ENCODE data around the gene COL6A1. TPM values are rescaled to one million over a fixed set of nuclear protein-coding genes. Genes with fewer than 3 reads are reported as not detected.

The COL6A1 gene
- total and polyA plus RNA-seq, 2 of the 4 experiments (the other 2 are of a cell fraction), result 173 to 1,578 TPM

DNA sequence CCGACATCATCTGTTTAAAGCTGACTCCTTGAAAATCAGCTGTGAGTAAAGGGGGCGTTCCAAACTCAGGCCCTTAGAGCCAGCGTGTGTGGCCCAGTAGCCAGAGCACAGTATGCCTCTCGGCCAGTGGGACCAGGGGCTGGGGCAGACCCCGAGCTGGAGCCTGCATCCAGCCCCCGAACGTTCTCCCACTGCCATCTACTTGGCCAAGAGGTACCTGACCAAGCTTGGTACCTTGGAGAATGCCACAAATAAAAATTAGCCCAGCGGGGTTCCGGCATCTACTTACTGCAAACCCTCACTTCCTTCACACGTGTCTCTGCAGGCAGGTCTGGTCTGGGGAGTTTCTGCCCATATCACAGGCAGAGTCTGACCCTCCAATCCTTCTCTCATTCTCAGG, 59.6 kb downstream of the COL6A1 start:
- peaks cover 0 to 10% of the 10 kb centered on the region in 2 experiments; a peak in 1 of 4 replicates for H3K79me1 ChIP-seq (ENCODE audit: low read depth in 1 of 2, low read length in 2 of 2)
- peak overlapping the region; percentile 71 for H4K91ac ChIP-seq (ENCODE audit: insufficient read depth, low read depth, low read length)
- no peak overlapping the region for H3K56ac ChIP-seq (ENCODE audit: extremely low read depth, insufficient read depth, low read length)
- H2BK5ac ChIP-seq (ENCODE audit: low read depth, low read length, poor library complexity, severe bottlenecking), result no peak overlapping the region
- no peak overlapping the region for H2AK9ac ChIP-seq (replicated peaks; ENCODE audit: low read depth, low read length, poor library complexity)
- peak overlapping the region; percentile 97 for H2BK15ac ChIP-seq (ENCODE audit: low read depth, low read length)
- in situ Hi-C loops (cut with MboI; ENCODE audit: low sequenced_read_pairs), result no loop called here
- no TSS peak for BruUV-seq (replicated peaks)
- peak overlapping the region; percentile 64 for H3K4ac ChIP-seq (ENCODE audit: low read depth, low read length)
- intact Hi-C loops (cut with micrococcal nuclease), result no loop called here
- TF ChIP-seq RCOR1 (IDR thresholded peaks at IDR 0.05; ENCODE audit: insufficient replicate concordance, low read length) (no peak), CHD1 (IDR thresholded peaks at IDR 0.05; ENCODE audit: low read depth, low read length) (no peak), RAD21 (IDR thresholded peaks at IDR 0.05; ENCODE audit: low read length) (no peak), MAFK (IDR thresholded peaks at IDR 0.05; ENCODE audit: low read depth, low read length) (no peak), SMC3 (IDR thresholded peaks at IDR 0.05; ENCODE audit: low read depth, low read length) (no peak), BHLHE40 (IDR thresholded peaks at IDR 0.05; ENCODE audit: low read depth, low read length) (no peak), MXI1 (IDR thresholded peaks at IDR 0.05; ENCODE audit: borderline replicate concordance, low read depth, low read length) (no peak), POLR2A (IDR thresholded peaks at IDR 0.05; ENCODE audit: low read depth, low read length) (no peak), NFE2L2 (IDR thresholded peaks at IDR 0.05; ENCODE audit: low read depth, low read length) (no peak), CEBPB (IDR thresholded peaks at IDR 0.05; ENCODE audit: low read depth, low read length) (no peak), RFX5 (IDR thresholded peaks at IDR 0.05; ENCODE audit: low read depth, low read length) (no peak), MAZ (IDR thresholded peaks at IDR 0.05; ENCODE audit: borderline replicate concordance, low read depth, low read length) (no peak), FOS (IDR thresholded peaks at IDR 0.05; ENCODE audit: low read depth, low read length) (no peak)
- TF ChIP-seq, protein P1, sequence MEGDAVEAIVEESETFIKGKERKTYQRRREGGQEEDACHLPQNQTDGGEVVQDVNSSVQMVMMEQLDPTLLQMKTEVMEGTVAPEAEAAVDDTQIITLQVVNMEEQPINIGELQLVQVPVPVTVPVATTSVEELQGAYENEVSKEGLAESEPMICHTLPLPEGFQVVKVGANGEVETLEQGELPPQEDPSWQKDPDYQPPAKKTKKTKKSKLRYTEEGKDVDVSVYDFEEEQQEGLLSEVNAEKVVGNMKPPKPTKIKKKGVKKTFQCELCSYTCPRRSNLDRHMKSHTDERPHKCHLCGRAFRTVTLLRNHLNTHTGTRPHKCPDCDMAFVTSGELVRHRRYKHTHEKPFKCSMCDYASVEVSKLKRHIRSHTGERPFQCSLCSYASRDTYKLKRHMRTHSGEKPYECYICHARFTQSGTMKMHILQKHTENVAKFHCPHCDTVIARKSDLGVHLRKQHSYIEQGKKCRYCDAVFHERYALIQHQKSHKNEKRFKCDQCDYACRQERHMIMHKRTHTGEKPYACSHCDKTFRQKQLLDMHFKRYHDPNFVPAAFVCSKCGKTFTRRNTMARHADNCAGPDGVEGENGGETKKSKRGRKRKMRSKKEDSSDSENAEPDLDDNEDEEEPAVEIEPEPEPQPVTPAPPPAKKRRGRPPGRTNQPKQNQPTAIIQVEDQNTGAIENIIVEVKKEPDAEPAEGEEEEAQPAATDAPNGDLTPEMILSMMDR (conservative IDR thresholded peaks at IDR 0.05; ENCODE audit: low read depth, low read length), result no peak
- TF ChIP-seq, protein P2, sequence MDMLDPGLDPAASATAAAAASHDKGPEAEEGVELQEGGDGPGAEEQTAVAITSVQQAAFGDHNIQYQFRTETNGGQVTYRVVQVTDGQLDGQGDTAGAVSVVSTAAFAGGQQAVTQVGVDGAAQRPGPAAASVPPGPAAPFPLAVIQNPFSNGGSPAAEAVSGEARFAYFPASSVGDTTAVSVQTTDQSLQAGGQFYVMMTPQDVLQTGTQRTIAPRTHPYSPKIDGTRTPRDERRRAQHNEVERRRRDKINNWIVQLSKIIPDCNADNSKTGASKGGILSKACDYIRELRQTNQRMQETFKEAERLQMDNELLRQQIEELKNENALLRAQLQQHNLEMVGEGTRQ (IDR thresholded peaks at IDR 0.05; ENCODE audit: low read depth, low read length), result no peak
- TF ChIP-seq, protein P3, sequence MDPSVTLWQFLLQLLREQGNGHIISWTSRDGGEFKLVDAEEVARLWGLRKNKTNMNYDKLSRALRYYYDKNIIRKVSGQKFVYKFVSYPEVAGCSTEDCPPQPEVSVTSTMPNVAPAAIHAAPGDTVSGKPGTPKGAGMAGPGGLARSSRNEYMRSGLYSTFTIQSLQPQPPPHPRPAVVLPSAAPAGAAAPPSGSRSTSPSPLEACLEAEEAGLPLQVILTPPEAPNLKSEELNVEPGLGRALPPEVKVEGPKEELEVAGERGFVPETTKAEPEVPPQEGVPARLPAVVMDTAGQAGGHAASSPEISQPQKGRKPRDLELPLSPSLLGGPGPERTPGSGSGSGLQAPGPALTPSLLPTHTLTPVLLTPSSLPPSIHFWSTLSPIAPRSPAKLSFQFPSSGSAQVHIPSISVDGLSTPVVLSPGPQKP (IDR thresholded peaks at IDR 0.05; ENCODE audit: borderline replicate concordance, low read depth, low read length), result no peak
- no peaks in the 10 kb centered on the region for H3K9me3 ChIP-seq (ENCODE audit: control insufficient read depth, insufficient read depth, low read length)
- H4K8ac ChIP-seq (ENCODE audit: low read depth in 2 of 2, low read length in 2 of 2), result peak overlapping the region in 1 of 2 experiments; percentile 58; a peak in 1 of 4 replicates
- peak overlapping the region; percentile 98 for H2AK5ac ChIP-seq (ENCODE audit: low read depth, low read length)
- ChIA-PET POLR2A (ENCODE audit: unreplicated experiment) (no interaction called here), CTCF (no interaction called here)
- no peaks in the 10 kb centered on the region for H4K20me1 ChIP-seq (ENCODE audit: insufficient read depth, low read length)
- H3K9ac ChIP-seq (ENCODE audit: low read depth, low read length), result no peak overlapping the region
- dilution Hi-C loops (cut with HindIII; ENCODE audit: low sequenced_read_pairs, unreplicated experiment), result no loop called here
- no peak overlapping the region for H3K4me2 ChIP-seq (ENCODE audit: low read depth, low read length)
- WGBS, 2 experiments (ENCODE audit: extremely low coverage in 2 of 2, insufficient read length in 1 of 2), result 67% methylated on average over 1 of the region's 10 CpGs; no CpG with 5 or more reads in 1 of the 2 experiments
- H2AFZ ChIP-seq (replicated peaks; ENCODE audit: low read length, poor library complexity), result no peak overlapping the region
- no peak overlapping the region for H3K23ac ChIP-seq (ENCODE audit: low read depth, low read length)
- no peak for ATAC-seq (ENCODE audit: low read depth)
- H3K9me1 ChIP-seq (ENCODE audit: insufficient read depth, low read length), result peaks cover 8% of the 10 kb centered on the region; the same call in 1 of the 2 replicates
- no peak overlapping the region for H3K4me3 ChIP-seq (ENCODE audit: insufficient read depth, low read depth, low read length)
- H3K4me1 ChIP-seq (ENCODE audit: control insufficient read depth, insufficient read depth, low read length), result peaks cover 17% of the 10 kb centered on the region
- H4K5ac ChIP-seq (ENCODE audit: low read depth, low read length), result no peak overlapping the region
- H3K18ac ChIP-seq (ENCODE audit: low read depth, low read length), result no peak overlapping the region
- DNase-seq, result no peak
- peak overlapping the region; percentile 99 for H2BK120ac ChIP-seq (ENCODE audit: low read depth, low read length)
- no peak overlapping the region for H3K27ac ChIP-seq (ENCODE audit: insufficient read depth, low read length)
- H3K27me3 ChIP-seq (ENCODE audit: control insufficient read depth, insufficient read depth, low read length), result no peaks in the 10 kb centered on the region
- no peaks in the 10 kb centered on the region for H3K36me3 ChIP-seq (ENCODE audit: control insufficient read depth, insufficient read depth, low read length)
- no peak overlapping the region; the same call in 1 of the 2 replicates for H3K14ac ChIP-seq (replicated peaks; ENCODE audit: low read depth, low read length)
- peak overlapping the region; percentile 51; the same call in 1 of the 2 replicates for H2BK20ac ChIP-seq (ENCODE audit: low read depth, low read length)

Data from IMR-90 (cell line).